ENCODE results near the gene EN2. TPM values are rescaled to one million over a fixed set of nuclear protein-coding genes. Genes with fewer than 3 reads are reported as not detected.

The EN2 gene
- total and polyA plus RNA-seq, 2 donors (not counting 1 experiment from before 2014, with no cell fraction given): not detected

DNA sequence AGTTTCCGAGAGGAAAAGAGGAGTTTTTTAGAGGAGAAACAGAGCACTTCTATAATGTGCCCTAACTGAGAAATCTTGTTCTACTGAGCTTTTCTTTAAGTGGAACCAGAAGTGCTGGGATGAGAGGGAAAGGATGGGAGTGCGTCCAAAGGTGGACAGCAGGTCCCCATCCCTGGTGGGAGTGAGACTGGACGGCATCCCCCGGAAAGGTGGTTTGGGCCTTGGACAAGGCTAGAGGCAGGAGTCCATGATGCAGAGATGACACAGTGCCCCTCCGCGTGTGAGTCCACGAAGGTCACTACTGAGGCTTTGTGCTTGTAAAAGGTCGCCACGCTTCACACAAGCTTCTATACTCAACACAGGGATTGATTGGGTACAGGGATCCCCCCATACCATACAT, 6.1 kb upstream of the EN2 start:
- Histone ChIP-seq H3K4me1 (ENCODE audit: control insufficient read depth in 2 of 2, insufficient read depth in 2 of 2, low read length in 2 of 2) (peaks cover 35 to 60% of the 10 kb centered on the region in 2 donors), H4K20me1 (ENCODE audit: control insufficient read depth, insufficient read depth, low read length, poor library complexity, severe bottlenecking) (no peaks in the 10 kb centered on the region), H3K4me3 (ENCODE audit: control extremely low read depth in 1 of 5, extremely low read depth in 1 of 5, insufficient read depth in 1 of 5, low read depth in 2 of 5, low read length in 4 of 5) (no peak overlapping the region), H3K9me3 (ENCODE audit: control extremely low read depth in 1 of 3, control insufficient read depth in 2 of 3, insufficient read depth in 1 of 3, low read length in 2 of 3) (peaks cover 0 to 45% (median 0%) of the 10 kb centered on the region in 3 donors), H3K4me2 (replicated peaks; ENCODE audit: low read depth, low read length, poor library complexity, severe bottlenecking) (no peak overlapping the region), H3K36me3 (replicated peaks in 1 of 2; ENCODE audit: control extremely low read depth in 1 of 2, control insufficient read depth in 1 of 2, extremely low read depth in 1 of 2, insufficient read depth in 2 of 2, low read length in 1 of 2) (no peaks in the 10 kb centered on the region), H3K79me2 (ENCODE audit: control insufficient read depth, insufficient read depth, low read length) (no peaks in the 10 kb centered on the region), H3K9ac (ENCODE audit: low read length) (no peak overlapping the region), H2AFZ (ENCODE audit: insufficient read depth, low read depth, low read length, poor library complexity, severe bottlenecking) (no peak overlapping the region), H3K27ac (ENCODE audit: low read length in 2 of 2) (no peak overlapping the region), H3K27me3 (replicated peaks in 1 of 4; ENCODE audit: control extremely low read depth in 1 of 4, control insufficient read depth in 3 of 4, insufficient read depth in 4 of 4, low read length in 3 of 4) (peaks cover 0 to 94% (median 65%) of the 10 kb centered on the region in 4 experiments)
- ATAC-seq (ENCODE audit: low read depth): no peak
- intact Hi-C loops (cut with micrococcal nuclease): loop anchor here (2.0 kb wide), 1 partner anchor 73 kb away; no protein-coding TSS in a partner anchor
- ChIA-PET CTCF (interaction anchor here (0.7 to 1.2 kb wide), 2 partner anchors 54 to 72 kb away, joined by 3 to 4 read pairs; no protein-coding TSS in a partner anchor), POLR2A (no interaction called here)
- TF ChIP-seq CTCF (IDR thresholded peaks at IDR 0.05): no peak
- TF ChIP-seq EZH2 (IDR thresholded peaks at IDR 0.05; ENCODE audit: borderline replicate concordance, insufficient read depth, low read depth, low read length, poor library complexity, severe bottlenecking): no peak
- Mint-ChIP-seq H3K4me3 (no peak overlapping the region), H3K4me1 (peaks cover 22% of the 10 kb centered on the region), H3K9me3 (ENCODE audit: insufficient read depth) (no peaks in the 10 kb centered on the region), H3K27ac (no peak overlapping the region), H3K27me3 (peaks cover 66% of the 10 kb centered on the region)
- WGBS (ENCODE audit: insufficient coverage): 7% methylated on average over 3 of the region's 9 CpGs
- DNase-seq: peak; percentile 11

DNA sequence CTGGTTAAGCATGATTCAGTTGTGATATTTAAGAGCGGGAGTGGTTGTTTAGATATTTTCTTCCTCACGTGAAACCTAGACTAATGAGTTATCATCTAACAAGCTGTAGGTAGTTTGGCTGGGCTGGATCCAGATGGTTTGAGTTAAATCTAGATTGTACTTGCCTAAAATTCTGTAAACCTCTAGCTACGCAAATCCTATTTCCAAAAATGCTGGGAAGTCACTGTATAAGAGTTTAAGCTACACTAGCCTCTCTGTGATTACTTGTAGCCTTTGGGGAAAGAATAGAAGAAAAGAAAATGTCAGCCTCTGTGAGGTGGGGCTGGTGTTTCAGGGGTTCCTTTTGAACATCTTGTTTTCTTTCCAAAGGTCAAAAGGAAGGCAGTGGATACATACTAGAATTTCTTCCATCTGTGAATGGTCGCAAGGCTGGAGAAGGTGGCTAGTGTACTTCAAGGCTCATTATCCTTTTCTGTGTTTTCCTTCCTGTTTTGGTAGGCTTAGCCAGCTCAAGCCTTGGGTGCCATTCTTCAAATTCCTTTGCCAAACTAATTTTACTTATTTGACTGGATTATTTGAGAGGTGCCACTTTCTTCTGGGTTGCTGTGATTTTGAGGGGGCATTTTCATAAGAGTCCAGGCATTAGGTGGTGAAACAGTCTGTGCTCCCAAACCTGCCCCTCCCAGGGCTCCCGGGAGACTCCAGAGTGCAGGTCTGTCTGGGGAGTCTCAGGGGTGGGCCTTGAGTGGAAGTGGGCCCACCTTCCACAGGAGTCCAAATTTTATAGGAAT, 5.2 kb upstream of the EN2 start:
- no peak overlapping the region for H3K4me2 ChIP-seq (replicated peaks; ENCODE audit: low read depth, low read length, poor library complexity, severe bottlenecking)
- no peak overlapping the region for H3K4me3 ChIP-seq (ENCODE audit: control extremely low read depth in 1 of 5, extremely low read depth in 1 of 5, insufficient read depth in 1 of 5, low read depth in 2 of 5, low read length in 4 of 5)
- H3K9ac ChIP-seq (ENCODE audit: low read length): no peak overlapping the region
- Mint-ChIP-seq H3K27me3 (peaks cover 61% of the 10 kb centered on the region), H3K4me1 (peaks cover 22% of the 10 kb centered on the region), H3K4me3 (no peak overlapping the region), H3K9me3 (ENCODE audit: insufficient read depth) (no peaks in the 10 kb centered on the region), H3K27ac (no peak overlapping the region)
- WGBS (ENCODE audit: insufficient coverage): 0% methylated on average over 1 of the region's 5 CpGs
- no peak for ATAC-seq (ENCODE audit: low read depth)
- H4K20me1 ChIP-seq (ENCODE audit: control insufficient read depth, insufficient read depth, low read length, poor library complexity, severe bottlenecking): no peaks in the 10 kb centered on the region
- CTCF ChIA-PET: interaction anchor here (0.7 to 1.2 kb wide), 2 partner anchors 55 to 73 kb away, joined by 3 to 4 read pairs; no protein-coding TSS in a partner anchor
- no peaks in the 10 kb centered on the region for H3K36me3 ChIP-seq (replicated peaks in 1 of 2; ENCODE audit: control extremely low read depth in 1 of 2, control insufficient read depth in 1 of 2, extremely low read depth in 1 of 2, insufficient read depth in 2 of 2, low read length in 1 of 2)
- TF ChIP-seq EZH2 (IDR thresholded peaks at IDR 0.05; ENCODE audit: borderline replicate concordance, insufficient read depth, low read depth, low read length, poor library complexity, severe bottlenecking) (no peak), CTCF (IDR thresholded peaks at IDR 0.05) (no peak)
- no peak overlapping the region for H2AFZ ChIP-seq (ENCODE audit: insufficient read depth, low read depth, low read length, poor library complexity, severe bottlenecking)
- H3K9me3 ChIP-seq (ENCODE audit: control extremely low read depth in 1 of 3, control insufficient read depth in 2 of 3, insufficient read depth in 1 of 3, low read length in 2 of 3): peaks cover 0 to 49% (median 0%) of the 10 kb centered on the region in 3 donors
- no peak for DNase-seq
- H3K79me2 ChIP-seq (ENCODE audit: control insufficient read depth, insufficient read depth, low read length): no peaks in the 10 kb centered on the region
- intact Hi-C loops (cut with micrococcal nuclease): loop anchor here (2.0 kb wide), 1 partner anchor 74 kb away; no protein-coding TSS in a partner anchor
- peaks cover 38 to 65% of the 10 kb centered on the region in 2 donors for H3K4me1 ChIP-seq (ENCODE audit: control insufficient read depth in 2 of 2, insufficient read depth in 2 of 2, low read length in 2 of 2)
- no peak overlapping the region for H3K27ac ChIP-seq (ENCODE audit: low read length in 2 of 2)
- POLR2A ChIA-PET: no interaction called here
- H3K27me3 ChIP-seq (replicated peaks in 1 of 4; ENCODE audit: control extremely low read depth in 1 of 4, control insufficient read depth in 3 of 4, insufficient read depth in 4 of 4, low read length in 3 of 4): peaks cover 0 to 95% (median 64%) of the 10 kb centered on the region in 4 experiments
